ENCODE data around the gene ATRX. TPM values are rescaled to one million over a fixed set of nuclear protein-coding genes. Genes with fewer than 3 reads are reported as not detected.
"Not testable (repeated sequence)": the region's sequence is repeated elsewhere in the genome, so short reads cannot be mapped to it uniquely, and the experiment has no call there.

ATRX gene
- total RNA-seq, 2 donors from 2014 or later = 74.5 to 77.0 TPM

- no peak for DNase-seq
- Mint-ChIP-seq H3K27ac (no peak overlapping the region), H3K27me3 (ENCODE audit: low read depth) (no peaks in the 10 kb centered on the region), H3K4me1 (ENCODE audit: low read depth) (peaks cover 7% of the 10 kb centered on the region), H3K9me3 (peaks cover 8 to 9% of the 10 kb centered on the region in 2 donors), H3K36me3 (ENCODE audit: insufficient read depth in 2 of 2) (peaks cover 12 to 20% of the 10 kb centered on the region in 2 donors), H3K4me3 (no peak overlapping the region)
- ATAC-seq (replicated peaks in 1 of 2) = no peak
These were observed 146.2 kb downstream of the ATRX start for GRCh38 chrX:77639820-77640219.

- ATAC-seq (replicated peaks in 1 of 2) = no peak
- Mint-ChIP-seq H3K4me3 (no peak overlapping the region), H3K36me3 (ENCODE audit: insufficient read depth in 2 of 2) (peaks cover 7 to 20% of the 10 kb centered on the region in 2 donors), H3K27ac (no peak overlapping the region), H3K27me3 (ENCODE audit: low read depth) (no peaks in the 10 kb centered on the region), H3K9me3 (peaks cover 5 to 6% of the 10 kb centered on the region in 2 donors), H3K4me1 (ENCODE audit: low read depth) (peaks cover 7% of the 10 kb centered on the region)
- no peak for DNase-seq
These were observed 147.6 kb downstream of the ATRX start for GRCh38 chrX:77638397-77638796.

- peaks cover 3 to 12% of the 10 kb centered on the region in 2 donors for H3K36me3 Mint-ChIP-seq (ENCODE audit: insufficient read depth in 2 of 2)
- H3K4me3 Mint-ChIP-seq = no peak overlapping the region
- no peak for DNase-seq
- no peak for ATAC-seq (replicated peaks in 1 of 2)
- H3K27ac Mint-ChIP-seq = peak overlapping the region; percentile 72
- peaks cover 0 to 2% of the 10 kb centered on the region in 2 donors for H3K9me3 Mint-ChIP-seq
- no peaks in the 10 kb centered on the region for H3K27me3 Mint-ChIP-seq (ENCODE audit: low read depth)
- peaks cover under 1% of the 10 kb centered on the region for H3K4me1 Mint-ChIP-seq (ENCODE audit: low read depth)
These were observed 150.6 kb downstream of the ATRX start for GRCh38 chrX:77635373-77635772.

- DNase-seq (no peak), ATAC-seq (replicated peaks in 1 of 2) (no peak)
- H3K27ac Mint-ChIP-seq = no peak overlapping the region
- H3K27me3 Mint-ChIP-seq (ENCODE audit: low read depth) = no peaks in the 10 kb centered on the region
- peaks cover 2 to 6% of the 10 kb centered on the region in 2 donors for H3K36me3 Mint-ChIP-seq (ENCODE audit: insufficient read depth in 2 of 2)
- no peaks in the 10 kb centered on the region for H3K9me3 Mint-ChIP-seq
- H3K4me1 Mint-ChIP-seq (ENCODE audit: low read depth) = no peaks in the 10 kb centered on the region
- no peak overlapping the region for H3K4me3 Mint-ChIP-seq
These were observed 157.6 kb downstream of the ATRX start for GRCh38 chrX:77628294-77629025.

- Mint-ChIP-seq H3K27me3 (ENCODE audit: low read depth) (no peaks in the 10 kb centered on the region), H3K4me1 (ENCODE audit: low read depth) (no peaks in the 10 kb centered on the region), H3K9me3 (no peaks in the 10 kb centered on the region), H3K27ac (peak overlapping the region; percentile 74), H3K36me3 (ENCODE audit: insufficient read depth in 2 of 2) (peaks cover 2% of the 10 kb centered on the region in 2 donors), H3K4me3 (peak overlapping the region in 1 of 2 donors; percentile 52)
- DNase-seq (no peak), ATAC-seq (replicated peaks in 1 of 2) (no peak)
These were observed 163.3 kb downstream of the ATRX start for GRCh38 chrX:77622672-77623071.

- Mint-ChIP-seq H3K36me3 (ENCODE audit: insufficient read depth in 2 of 2) (peaks cover 2% of the 10 kb centered on the region in 2 donors), H3K27ac (peak overlapping the region; percentile 59), H3K27me3 (ENCODE audit: low read depth) (no peaks in the 10 kb centered on the region), H3K4me1 (ENCODE audit: low read depth) (no peaks in the 10 kb centered on the region), H3K4me3 (peak overlapping the region in 1 of 2 donors; percentile 52), H3K9me3 (no peaks in the 10 kb centered on the region)
- no peak for DNase-seq
- ATAC-seq (replicated peaks in 1 of 2) = no peak
These were observed 163.8 kb downstream of the ATRX start for GRCh38 chrX:77622233-77622632.

- DNase-seq; H3K36me3 Mint-ChIP-seq (ENCODE audit: insufficient read depth in 2 of 2); H3K4me3 Mint-ChIP-seq; H3K9me3 Mint-ChIP-seq; H3K4me1 Mint-ChIP-seq (ENCODE audit: low read depth); ATAC-seq (replicated peaks in 1 of 2); H3K27ac Mint-ChIP-seq; H3K27me3 Mint-ChIP-seq (ENCODE audit: low read depth): not testable (repeated sequence)
These were observed 164.6 kb downstream of the ATRX start for GRCh38 chrX:77621453-77621852.

GRCh38 chrX:77617206-77617605, 168.8 kb downstream of the ATRX start:
- ATAC-seq (replicated peaks in 1 of 2) (no peak), DNase-seq (no peak)
- Mint-ChIP-seq H3K9me3 (no peaks in the 10 kb centered on the region), H3K27ac (no peak overlapping the region), H3K4me1 (ENCODE audit: low read depth) (no peaks in the 10 kb centered on the region), H3K36me3 (ENCODE audit: insufficient read depth in 2 of 2) (peaks cover 0 to 2% of the 10 kb centered on the region in 2 donors), H3K4me3 (no peak overlapping the region), H3K27me3 (ENCODE audit: low read depth) (no peaks in the 10 kb centered on the region)

- Mint-ChIP-seq H3K4me3 (no peak overlapping the region), H3K27ac (peak overlapping the region; percentile 55), H3K27me3 (ENCODE audit: low read depth) (peaks cover 10% of the 10 kb centered on the region), H3K36me3 (ENCODE audit: insufficient read depth in 2 of 2) (peaks cover 3 to 9% of the 10 kb centered on the region in 2 donors), H3K4me1 (ENCODE audit: low read depth) (no peaks in the 10 kb centered on the region), H3K9me3 (no peaks in the 10 kb centered on the region)
- ATAC-seq (replicated peaks in 1 of 2) = no peak
- DNase-seq = no peak
These were observed 182.2 kb downstream of the ATRX start for GRCh38 chrX:77603635-77604336.

GRCh38 chrX:77597511-77597910, 188.5 kb downstream of the ATRX start:
- no peak for ATAC-seq (replicated peaks in 1 of 2)
- no peak overlapping the region for H3K4me3 Mint-ChIP-seq
- no peaks in the 10 kb centered on the region for H3K27me3 Mint-ChIP-seq (ENCODE audit: low read depth)
- peaks cover 4 to 13% of the 10 kb centered on the region in 2 donors for H3K36me3 Mint-ChIP-seq (ENCODE audit: insufficient read depth in 2 of 2)
- H3K9me3 Mint-ChIP-seq = no peaks in the 10 kb centered on the region
- H3K4me1 Mint-ChIP-seq (ENCODE audit: low read depth) = no peaks in the 10 kb centered on the region
- DNase-seq = no peak
- peak overlapping the region; percentile 4 for H3K27ac Mint-ChIP-seq

- Mint-ChIP-seq H3K9me3 (no peaks in the 10 kb centered on the region), H3K27ac (peak overlapping the region; percentile 4), H3K4me3 (no peak overlapping the region), H3K27me3 (ENCODE audit: low read depth) (no peaks in the 10 kb centered on the region), H3K4me1 (ENCODE audit: low read depth) (no peaks in the 10 kb centered on the region), H3K36me3 (ENCODE audit: insufficient read depth in 2 of 2) (peaks cover 4 to 11% of the 10 kb centered on the region in 2 donors)
- ATAC-seq (replicated peaks in 1 of 2) (no peak), DNase-seq (no peak)
These were observed 188.9 kb downstream of the ATRX start for GRCh38 chrX:77597090-77597489.

- Mint-ChIP-seq H3K36me3 (ENCODE audit: insufficient read depth in 2 of 2) (peaks cover 4 to 11% of the 10 kb centered on the region in 2 donors), H3K27ac (no peak overlapping the region), H3K27me3 (ENCODE audit: low read depth) (no peaks in the 10 kb centered on the region), H3K4me1 (ENCODE audit: low read depth) (no peaks in the 10 kb centered on the region), H3K4me3 (no peak overlapping the region), H3K9me3 (no peaks in the 10 kb centered on the region)
- DNase-seq = no peak
- ATAC-seq (replicated peaks in 1 of 2) = no peak
These were observed 190.2 kb downstream of the ATRX start for GRCh38 chrX:77595848-77596247.

GRCh38 chrX:77572322-77572721, 213.7 kb downstream of the ATRX start:
- no peak for DNase-seq
- Mint-ChIP-seq H3K9me3 (peaks cover 0 to 2% of the 10 kb centered on the region in 2 donors), H3K4me3 (no peak overlapping the region), H3K36me3 (ENCODE audit: insufficient read depth in 2 of 2) (peaks cover 2 to 14% of the 10 kb centered on the region in 2 donors), H3K27ac (no peak overlapping the region), H3K4me1 (ENCODE audit: low read depth) (no peaks in the 10 kb centered on the region), H3K27me3 (ENCODE audit: low read depth) (no peaks in the 10 kb centered on the region)
- ATAC-seq (replicated peaks in 1 of 2) = no peak

Measured in activated T-cell treated with anti-CD3 and anti-CD28 coated beads, Interleukin-2, amount 50 U/mL, for 72 hours (primary cell).